HepG2 (cell line): Measurements from ENCODE around the gene MT1A. TPM values are rescaled to one million over a fixed set of nuclear protein-coding genes. Genes with fewer than 3 reads are reported as not detected.

ENCODE experiments used
- ADNP ChIP-seq: sonication (generic); formaldehyde crosslinking; IDR thresholded peaks from 2 replicates; pipeline ENCODE4 v1.4.0; 2020; ENCODE audit warnings: missing genetic modification reagents
- E2F5 ChIP-seq: sonication (generic); formaldehyde crosslinking; conservative IDR thresholded peaks from 2 replicates; pipeline ENCODE4 v1.4.0; 2020; ENCODE audit warnings: missing genetic modification reagents
- FOSL2 ChIP-seq: sonication (generic); formaldehyde crosslinking; IDR thresholded peaks from 2 replicates; pipeline ENCODE4 v1.4.0; 2020; ENCODE audit warnings: missing genetic modification reagents
- HNF4A ChIP-seq: sonication (generic); formaldehyde crosslinking; IDR thresholded peaks from 2 replicates; pipeline ENCODE4 v1.4.0; 2020; ENCODE audit warnings: missing genetic modification reagents
- HOXD1 ChIP-seq: sonication (generic); formaldehyde crosslinking; IDR thresholded peaks from 2 replicates; pipeline ENCODE4 v1.5.0; 2020; ENCODE audit warnings: missing genetic modification reagents
- JUN ChIP-seq: sonication (generic); formaldehyde crosslinking; IDR thresholded peaks from 2 replicates; pipeline ENCODE4 v1.4.0; 2020; ENCODE audit warnings: mild to moderate bottlenecking, missing genetic modification reagents
- MYC ChIP-seq: sonication (generic); formaldehyde crosslinking; IDR thresholded peaks from 2 replicates; pipeline ENCODE4 v1.9.0; 2021; ENCODE audit warnings: missing genetic modification reagents, borderline replicate concordance
- NFYB ChIP-seq: sonication (generic); formaldehyde crosslinking; IDR thresholded peaks from 2 replicates; pipeline ENCODE4 v1.4.0; 2020; ENCODE audit warnings: missing genetic modification reagents
- POLR2A ChIP-seq, 2 experiments: IDR thresholded peaks; 2 replicates each; pipeline ENCODE4 v1.6.1; 2011; ENCODE audit warnings: low read depth in 2 of 2, low read length in 2 of 2, mild to moderate bottlenecking in 1 of 2, moderate library complexity in 1 of 2; ENCODE audit not compliant: insufficient read depth in 1 of 2
- SALL1 ChIP-seq: sonication (generic); formaldehyde crosslinking; IDR thresholded peaks from 2 replicates; pipeline ENCODE4 v1.8.0; 2022; ENCODE audit warnings: mild to moderate bottlenecking, missing genetic modification reagents
- SNAPC4 ChIP-seq: sonication (generic); formaldehyde crosslinking; IDR thresholded peaks from 2 replicates; pipeline ENCODE4 v1.4.0; 2020; ENCODE audit warnings: mild to moderate bottlenecking, missing genetic modification reagents
- SOX6 ChIP-seq, 2 experiments: fragments of 450-650 bp in 1 of 2; sonication (generic) in 1 of 2; formaldehyde crosslinking in 1 of 2; IDR thresholded peaks; 2 replicates each; pipeline versions ENCODE4 v1.4.0 to v1.6.1; 2017 to 2020; ENCODE audit warnings: antibody characterized with exemption in 1 of 2, mild to moderate bottlenecking in 1 of 2, missing genetic modification reagents in 1 of 2
- TBL1XR1 ChIP-seq: fragments of 150-350 bp; IDR thresholded peaks from 2 replicates; pipeline ENCODE4 v1.6.1; 2014; ENCODE audit warnings: borderline replicate concordance, low read length; ENCODE audit not compliant: partially characterized antibody
- ZNF292 ChIP-seq: sonication (generic); formaldehyde crosslinking; IDR thresholded peaks from 2 replicates; pipeline ENCODE4 v1.8.1; 2022; ENCODE audit warnings: mild to moderate bottlenecking, low read depth, missing genetic modification reagents, borderline replicate concordance
- ZNF3 ChIP-seq: IDR thresholded peaks from 2 replicates; pipeline ENCODE4 v1.7.0; 2017; ENCODE audit warnings: inconsistent platforms
- ZNF30 ChIP-seq: sonication (generic); formaldehyde crosslinking; IDR thresholded peaks from 2 replicates; pipeline ENCODE4 v1.5.0; 2020; ENCODE audit warnings: mild to moderate bottlenecking, missing genetic modification reagents
- ZNF441 ChIP-seq: sonication (generic); formaldehyde crosslinking; IDR thresholded peaks from 2 replicates; pipeline ENCODE4 v1.7.0; 2021; ENCODE audit warnings: missing genetic modification reagents, borderline replicate concordance
- ZNF513 ChIP-seq: sonication (generic); formaldehyde crosslinking; conservative IDR thresholded peaks from 2 replicates; pipeline ENCODE4 v1.5.0; 2020; ENCODE audit warnings: missing genetic modification reagents
- ZNF569 ChIP-seq: sonication (generic); formaldehyde crosslinking; IDR thresholded peaks from 2 replicates; pipeline ENCODE4 v1.5.0; 2020; ENCODE audit warnings: mild to moderate bottlenecking, missing genetic modification reagents, moderate library complexity, borderline replicate concordance
- ZNF773 ChIP-seq: sonication (generic); formaldehyde crosslinking; IDR thresholded peaks from 2 replicates; pipeline ENCODE4 v1.4.0; 2020; ENCODE audit warnings: missing genetic modification reagents, borderline replicate concordance
- ZNF784 ChIP-seq: sonication (generic); formaldehyde crosslinking; IDR thresholded peaks from 2 replicates; pipeline ENCODE4 v1.5.1; 2020; ENCODE audit warnings: missing genetic modification reagents, mild to moderate bottlenecking, borderline replicate concordance
- polyA plus RNA-seq, 8 experiments: library from polyadenylated mRNA; depleted of rRNA in 3 of 8; stranded (reverse) in 7 of 8; unstranded in 1 of 8; fragments of >200 nt; fragmentation: Illumina TruSeq in 4 of 8; extraction: Trizol in 4 of 8; gene quantifications; 2 replicates each; pipeline versions ENCODE4 v1.2.1 to v1.2.3, GENCODE V29; 2011 to 2016; ENCODE audit warnings: low read depth in 4 of 8, missing spikeins in 1 of 8, mixed read lengths in 1 of 8; ENCODE audit not compliant: insufficient read depth in 1 of 8
- total RNA-seq, 5 experiments: library from RNA; depleted of rRNA; stranded (reverse); fragments of >200 nt; fragmentation: Illumina TruSeq; extraction: Trizol; gene quantifications; 2 replicates each; pipeline ENCODE4 v1.2.3, GENCODE V29; 2016; ENCODE audit warnings: low read depth in 1 of 5

Gene MT1A
- total and polyA plus RNA-seq, 2 of the 13 experiments (the other 11 are each of a cell fraction or from before 2014, with no cell fraction given), result 8.3 to 10.4 TPM

GRCh38 chr16:56681939-56682702 lies 43.7 kb downstream of the MT1A start, which contains the start of gene MT1X (continued):
- TF ChIP-seq ZNF773, result no peak
- TF ChIP-seq FOSL2 (CRISPR knock-in tag), result 0 out of 2 replicates have a peak, but pooled peaks have one; percentile 10
- TF ChIP-seq SNAPC4, result 0 out of 2 replicates have a peak, but pooled peaks have one; percentile 64
- peak; percentile 26 for TF ChIP-seq HNF4A (CRISPR knock-in tag)
- peak; percentile 77 for TF ChIP-seq ZNF784 (CRISPR knock-in tag)
- TF ChIP-seq ZNF30 (CRISPR knock-in tag), result no peak
- TF ChIP-seq ZNF513, result 0 out of 2 replicates have a peak, but pooled peaks have one; percentile 29
- peak; percentile 96 for TF ChIP-seq POLR2A (IDR thresholded peaks at IDR 0.05; ENCODE audit: insufficient read depth in 1 of 2, low read depth in 2 of 2, low read length in 2 of 2)
- no peak for TF ChIP-seq TBL1XR1
- no peak; the same call in 1 of the 2 replicates for TF ChIP-seq NFYB (CRISPR knock-in tag)
- TF ChIP-seq ZNF569 (CRISPR knock-in tag), result no peak
- TF ChIP-seq ADNP (CRISPR knock-in tag), result no peak
- peak; percentile 85; the same call in 1 of the 2 replicates for TF ChIP-seq MYC (CRISPR knock-in tag)
- peak; percentile 58; the same call in 1 of the 2 replicates for TF ChIP-seq HOXD1 (CRISPR knock-in tag)
- no peak for TF ChIP-seq SOX6 (IDR thresholded peaks at IDR 0.05)
- peak; percentile 77 for TF ChIP-seq SOX6 (CRISPR knock-in tag; IDR thresholded peaks at IDR 0.05)
- peak; percentile 74 for TF ChIP-seq ZNF292 (CRISPR knock-in tag)
- TF ChIP-seq E2F5, result no peak
- peak; percentile 61; the same call in 1 of the 2 replicates for TF ChIP-seq ZNF3 (CRISPR knock-in tag)
- peak; percentile 77 for TF ChIP-seq ZNF441
- peak; percentile 67; the same call in 1 of the 2 replicates for TF ChIP-seq SALL1
- peak; percentile 76; the same call in 1 of the 2 replicates for TF ChIP-seq JUN (CRISPR knock-in tag)
